ENCODE results near the gene AVEN.
"Not testable (repeated sequence)": the region's sequence is repeated elsewhere in the genome, so short reads cannot be mapped to it uniquely, and the experiment has no call there.

DNA sequence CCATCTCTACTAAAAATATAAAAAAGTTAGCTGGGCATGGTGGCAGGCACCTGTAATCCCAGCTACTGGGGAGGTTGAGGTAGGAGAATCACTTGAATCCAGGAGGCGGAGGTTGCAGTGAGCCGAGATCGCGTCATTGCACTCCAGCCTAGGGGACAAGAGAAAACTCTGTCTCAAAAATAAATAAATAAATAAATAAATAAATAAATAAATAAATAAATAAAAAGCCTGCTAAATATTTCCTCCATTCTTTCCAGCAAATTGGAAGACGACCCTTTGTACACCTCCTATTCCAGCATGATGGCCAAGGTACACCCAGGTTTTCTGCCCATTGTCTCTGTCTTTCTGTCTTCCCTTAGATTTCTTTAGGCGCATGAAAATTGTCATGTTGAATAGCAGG is 219.5 kb downstream of the AVEN start:
- TF ChIP-seq, protein P1, sequence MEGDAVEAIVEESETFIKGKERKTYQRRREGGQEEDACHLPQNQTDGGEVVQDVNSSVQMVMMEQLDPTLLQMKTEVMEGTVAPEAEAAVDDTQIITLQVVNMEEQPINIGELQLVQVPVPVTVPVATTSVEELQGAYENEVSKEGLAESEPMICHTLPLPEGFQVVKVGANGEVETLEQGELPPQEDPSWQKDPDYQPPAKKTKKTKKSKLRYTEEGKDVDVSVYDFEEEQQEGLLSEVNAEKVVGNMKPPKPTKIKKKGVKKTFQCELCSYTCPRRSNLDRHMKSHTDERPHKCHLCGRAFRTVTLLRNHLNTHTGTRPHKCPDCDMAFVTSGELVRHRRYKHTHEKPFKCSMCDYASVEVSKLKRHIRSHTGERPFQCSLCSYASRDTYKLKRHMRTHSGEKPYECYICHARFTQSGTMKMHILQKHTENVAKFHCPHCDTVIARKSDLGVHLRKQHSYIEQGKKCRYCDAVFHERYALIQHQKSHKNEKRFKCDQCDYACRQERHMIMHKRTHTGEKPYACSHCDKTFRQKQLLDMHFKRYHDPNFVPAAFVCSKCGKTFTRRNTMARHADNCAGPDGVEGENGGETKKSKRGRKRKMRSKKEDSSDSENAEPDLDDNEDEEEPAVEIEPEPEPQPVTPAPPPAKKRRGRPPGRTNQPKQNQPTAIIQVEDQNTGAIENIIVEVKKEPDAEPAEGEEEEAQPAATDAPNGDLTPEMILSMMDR (IDR thresholded peaks at IDR 0.05) = not testable (repeated sequence)
- not testable (repeated sequence) for TF ChIP-seq POLR2A (IDR thresholded peaks at IDR 0.05)

Data from heart left ventricle (tissue), 13 donors.